Right lobe of liver (tissue), 6 donors: ENCODE data around the gene HIP1. TPM values are rescaled to one million over a fixed set of nuclear protein-coding genes. Genes with fewer than 3 reads are reported as not detected.

ENCODE experiments used
- ATAC-seq, 4 donors: fragments of 200-7000 bp; cut with Tn5 transposase; one replicate each; pipeline ENCODE4 v1.9.1; 2020; ENCODE audit warnings: mild to moderate bottlenecking in 4 of 4, moderate library complexity in 4 of 4
- DNase-seq, 3 donors: peaks; one replicate each; pipeline ENCODE4 v3.0.0-alpha.2; 2020
- H3K27ac ChIP-seq, 3 donors: fragments of 200-600 bp; one replicate each; pipeline ENCODE4 v1.8.0; 2022
- H3K27me3 ChIP-seq, 2 donors: fragments of 200-600 bp; one replicate each; pipeline ENCODE4 v1.8.0; 2022
- H3K36me3 ChIP-seq, 4 donors: fragments of 200-600 bp; sonication (generic) in 1 of 4; one replicate each; pipeline versions ENCODE4 v1.5.1 to v1.8.0; 2017 to 2022; ENCODE audit warnings: control low read depth in 1 of 4
- H3K4me1 ChIP-seq, 4 donors: fragments of 200-600 bp; sonication (generic) in 1 of 4; one replicate each; pipeline versions ENCODE4 v1.5.1 to v1.8.0; 2017 to 2022; ENCODE audit warnings: control low read depth in 1 of 4
- H3K4me3 ChIP-seq, 3 donors: fragments of 200-600 bp; one replicate each; pipeline ENCODE4 v1.8.0; 2022
- H3K9me3 ChIP-seq, 4 donors: fragments of 200-600 bp; sonication (generic) in 1 of 4; one replicate each; pipeline versions ENCODE4 v1.5.1 to v1.8.0; 2017 to 2022; ENCODE audit warnings: control low read depth in 1 of 4
- CTCF ChIP-seq, 4 donors: fragments of 200-600 bp in 3 of 4; fragments of 450-650 bp in 1 of 4; IDR thresholded peaks; one replicate each; pipeline versions ENCODE4 v1.5.1 to v1.8.0; 2016 to 2022; ENCODE audit warnings: antibody characterized with exemption in 4 of 4, mild to moderate bottlenecking in 2 of 4
- POLR2A ChIP-seq: fragments of 450-650 bp; IDR thresholded peaks from one replicate; pipeline ENCODE4 v1.6.1; 2017; ENCODE audit warnings: antibody characterized with exemption, mild to moderate bottlenecking
- WGBS: methylation state at CpG from one replicate; pipeline ENCODE4 v1.1.6; 2018; ENCODE audit warnings: low coverage, low lambda C conversion rate; ENCODE audit not compliant: insufficient coverage; ENCODE audit errors: missing lambda C conversion rate; 5-methylcytosine and 5-hydroxymethylcytosine counted together
- intact Hi-C, 2 donors: fragments of 100-400 bp; cut with DNase I; formaldehyde crosslinking; loops; one replicate each; pipeline versions ENCODE4 v1.11.2 to v1.14.1; 2022
- total RNA-seq, 6 experiments: library from RNA; depleted of rRNA in 2 of 6; stranded (reverse); fragments of >200 nt in 2 of 6; fragmentation: NEBNext Ultra II Directional in 3 of 6; extraction: Animal tissue kit (Norgen Biotek cat#: 25700) in 3 of 6; gene quantifications; one replicate each; pipeline versions ENCODE4 v1.1.0 to v1.2.4, GENCODE V29; 2016 to 2023
- donor health status: DM: no; HTN: yes; CAD: no.
- donor health status: DM: no; HTN: no; CAD: no.
- donor health status: DM: no; HTN: no; CAD: no.
- donor health status: DM: no; HTN: yes; CAD: no.
- donor health status: DM: no; HTN: yes; CAD: no.

HIP1 gene
- total RNA-seq, 6 experiments from 2014 or later, result 17.6 to 23.0 (median 18.8) TPM

GRCh38 chr7:75691793-75692543 is 46.8 kb downstream of the HIP1 start:
- intact Hi-C loops, result no loop called here
- Histone ChIP-seq H3K4me1 (no peaks in the 10 kb centered on the region), H3K27ac (peak overlapping the region in 2 of 3 donors; percentile 64), H3K36me3 (no peaks in the 10 kb centered on the region), H3K4me3 (peak overlapping the region in 2 of 3 donors; percentile 15 to 26), H3K9me3 (no peaks in the 10 kb centered on the region), H3K27me3 (no peaks in the 10 kb centered on the region)
- 60% methylated on average over 4 of the region's 4 CpGs for WGBS
- ATAC-seq (peak; percentile 92 to 96 (median 94)), DNase-seq (peak in 1 of 3 donors; percentile 74)
- TF ChIP-seq CTCF (IDR thresholded peaks at IDR 0.05) (no peak), POLR2A (peak; percentile 20)

- TF ChIP-seq CTCF (IDR thresholded peaks at IDR 0.05) (no peak), POLR2A (no peak)
- ATAC-seq (no peak), DNase-seq (no peak)
- Histone ChIP-seq H3K36me3 (no peaks in the 10 kb centered on the region), H3K4me3 (no peak overlapping the region), H3K9me3 (no peaks in the 10 kb centered on the region), H3K27ac (no peak overlapping the region), H3K27me3 (no peaks in the 10 kb centered on the region), H3K4me1 (no peaks in the 10 kb centered on the region)
- 79% methylated on average over 5 of the region's 5 CpGs for WGBS
- intact Hi-C loops, result no loop called here
Measured at GRCh38 chr7:75690121-75690523, 48.6 kb downstream of the HIP1 start.

GRCh38 chr7:75689246-75690099 is 49.3 kb downstream of the HIP1 start:
- H3K4me3 ChIP-seq, result no peak overlapping the region
- no peaks in the 10 kb centered on the region for H3K36me3 ChIP-seq
- WGBS, result 94% methylated on average over 19 of the region's 20 CpGs
- no peak for TF ChIP-seq CTCF (IDR thresholded peaks at IDR 0.05)
- no peak for TF ChIP-seq POLR2A
- no peak overlapping the region for H3K27ac ChIP-seq
- intact Hi-C loops, result no loop called here
- no peaks in the 10 kb centered on the region for H3K9me3 ChIP-seq
- DNase-seq (no peak), ATAC-seq (no peak)
- H3K4me1 ChIP-seq, result no peaks in the 10 kb centered on the region
- H3K27me3 ChIP-seq, result no peaks in the 10 kb centered on the region

GRCh38 chr7:75688200-75689136 is 50.3 kb downstream of the HIP1 start:
- intact Hi-C loops, result no loop called here
- WGBS, result 42% methylated on average over 20 of the region's 37 CpGs
- no peaks in the 10 kb centered on the region for H3K36me3 ChIP-seq
- H3K4me3 ChIP-seq, result no peak overlapping the region
- ATAC-seq (no peak), DNase-seq (peak in 2 of 3 donors; percentile 45 to 55)
- H3K27me3 ChIP-seq, result no peaks in the 10 kb centered on the region
- H3K27ac ChIP-seq, result no peak overlapping the region
- H3K9me3 ChIP-seq, result no peaks in the 10 kb centered on the region
- TF ChIP-seq CTCF (IDR thresholded peaks at IDR 0.05) (no peak), POLR2A (no peak)
- no peaks in the 10 kb centered on the region for H3K4me1 ChIP-seq
